ENCODE measurements around the gene CTSK. TPM values are rescaled to one million over a fixed set of nuclear protein-coding genes. Genes with fewer than 3 reads are reported as not detected.
"Not testable (repeated sequence)": the region's sequence is repeated elsewhere in the genome, so short reads cannot be mapped to it uniquely, and the experiment has no call there.

CTSK gene
- total RNA-seq, 1 experiment from 2014 or later, result 3.5 TPM

GRCh38 chr1:150833961-150834360 is 25.9 kb upstream of the CTSK start:
- DNase-seq (ENCODE audit: low read depth, low spot score); H2AFZ ChIP-seq (ENCODE audit: low read depth, low read length, poor library complexity, severe bottlenecking); BruUV-seq (replicated peaks); RAD21 ChIA-PET (ENCODE audit: low non-redundant PET in 1 of 2, low total read pairs in 2 of 2, uncharacterized antibody in 2 of 2, unreplicated experiment in 2 of 2); H3K4me1 ChIP-seq (ENCODE audit: control insufficient read depth in 1 of 2, insufficient read depth in 2 of 2, low read length in 2 of 2); H4K20me1 ChIP-seq (ENCODE audit: insufficient read depth); H3K9ac ChIP-seq (ENCODE audit: low read length); CTCF ChIA-PET; ATAC-seq; H3K79me2 ChIP-seq (ENCODE audit: insufficient read depth, low read length); H3K4me3 ChIP-seq (replicated peaks in 1 of 2; ENCODE audit: low read depth in 1 of 2, low read length in 2 of 2); H3K27me3 ChIP-seq (ENCODE audit: insufficient read depth, low read length); intact Hi-C loops (cut with micrococcal nuclease); H3K9me2 ChIP-seq (ENCODE audit: insufficient read depth); H3K27ac ChIP-seq (ENCODE audit: low read depth, low read length); H3K4me2 ChIP-seq (ENCODE audit: low read length); POLR2A ChIA-PET; H3K9me3 ChIP-seq (ENCODE audit: control insufficient read depth in 1 of 2, insufficient read depth in 1 of 2, low read depth in 1 of 2, low read length in 2 of 2): not testable (repeated sequence)
- H3K36me3 ChIP-seq (ENCODE audit: control insufficient read depth in 1 of 2, insufficient read depth in 2 of 2, low read length in 2 of 2), result peaks cover 10 to 22% of the 10 kb centered on the region in 2 experiments; a peak in 3 of 4 replicates

- Histone ChIP-seq H3K4me3 (replicated peaks in 1 of 2; ENCODE audit: low read depth in 1 of 2, low read length in 2 of 2) (no peak overlapping the region), H3K4me1 (ENCODE audit: control insufficient read depth in 1 of 2, insufficient read depth in 2 of 2, low read length in 2 of 2) (no peaks in the 10 kb centered on the region), H3K9me2 (ENCODE audit: insufficient read depth) (no peaks in the 10 kb centered on the region), H2AFZ (ENCODE audit: low read depth, low read length, poor library complexity, severe bottlenecking) (no peak overlapping the region), H4K20me1 (ENCODE audit: insufficient read depth) (no peaks in the 10 kb centered on the region), H3K9ac (ENCODE audit: low read length) (no peak overlapping the region), H3K27me3 (ENCODE audit: insufficient read depth, low read length) (no peaks in the 10 kb centered on the region), H3K9me3 (ENCODE audit: control insufficient read depth in 1 of 2, insufficient read depth in 1 of 2, low read depth in 1 of 2, low read length in 2 of 2) (no peaks in the 10 kb centered on the region), H3K36me3 (ENCODE audit: control insufficient read depth in 1 of 2, insufficient read depth in 2 of 2, low read length in 2 of 2) (peaks cover 15 to 30% of the 10 kb centered on the region in 2 experiments; a peak in 3 of 4 replicates), H3K79me2 (ENCODE audit: insufficient read depth, low read length) (no peaks in the 10 kb centered on the region), H3K4me2 (ENCODE audit: low read length) (no peak overlapping the region), H3K27ac (ENCODE audit: low read depth, low read length) (no peak overlapping the region)
- ChIA-PET RAD21 (ENCODE audit: low non-redundant PET in 1 of 2, low total read pairs in 2 of 2, uncharacterized antibody in 2 of 2, unreplicated experiment in 2 of 2) (no interaction called here), POLR2A (interaction anchor here (0.6 kb wide), 1 partner anchor 12 kb away, joined by 3 read pairs; no protein-coding TSS in a partner anchor), CTCF (no interaction called here)
- ATAC-seq (no peak), DNase-seq (ENCODE audit: low read depth, low spot score) (no peak)
- intact Hi-C loops (cut with micrococcal nuclease), result no loop called here
- no TSS peak for BruUV-seq (replicated peaks)
- no peak for TF ChIP-seq EZH2phosphoT487 (IDR thresholded peaks at IDR 0.05; ENCODE audit: borderline replicate concordance)
- no peak for TF ChIP-seq POLR2AphosphoS5 (IDR thresholded peaks at IDR 0.05; ENCODE audit: low read depth, low read length)
- TF ChIP-seq SP1 (IDR thresholded peaks at IDR 0.05; ENCODE audit: low read depth), result no peak
- TF ChIP-seq, protein P1, sequence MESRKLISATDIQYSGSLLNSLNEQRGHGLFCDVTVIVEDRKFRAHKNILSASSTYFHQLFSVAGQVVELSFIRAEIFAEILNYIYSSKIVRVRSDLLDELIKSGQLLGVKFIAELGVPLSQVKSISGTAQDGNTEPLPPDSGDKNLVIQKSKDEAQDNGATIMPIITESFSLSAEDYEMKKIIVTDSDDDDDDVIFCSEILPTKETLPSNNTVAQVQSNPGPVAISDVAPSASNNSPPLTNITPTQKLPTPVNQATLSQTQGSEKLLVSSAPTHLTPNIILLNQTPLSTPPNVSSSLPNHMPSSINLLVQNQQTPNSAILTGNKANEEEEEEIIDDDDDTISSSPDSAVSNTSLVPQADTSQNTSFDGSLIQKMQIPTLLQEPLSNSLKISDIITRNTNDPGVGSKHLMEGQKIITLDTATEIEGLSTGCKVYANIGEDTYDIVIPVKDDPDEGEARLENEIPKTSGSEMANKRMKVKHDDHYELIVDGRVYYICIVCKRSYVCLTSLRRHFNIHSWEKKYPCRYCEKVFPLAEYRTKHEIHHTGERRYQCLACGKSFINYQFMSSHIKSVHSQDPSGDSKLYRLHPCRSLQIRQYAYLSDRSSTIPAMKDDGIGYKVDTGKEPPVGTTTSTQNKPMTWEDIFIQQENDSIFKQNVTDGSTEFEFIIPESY (IDR thresholded peaks at IDR 0.05; ENCODE audit: extremely low read depth, insufficient replicate concordance, low read length), result no peak
- no peak for TF ChIP-seq ATF3 (IDR thresholded peaks at IDR 0.05)
- TF ChIP-seq YY1 (IDR thresholded peaks at IDR 0.05; ENCODE audit: extremely low read depth, insufficient replicate concordance, low read depth, low read length), result no peak
- no peak for TF ChIP-seq TCF7L2 (IDR thresholded peaks at IDR 0.05; ENCODE audit: borderline replicate concordance, extremely low read depth, insufficient read depth, insufficient read length)
- TF ChIP-seq ZFX (IDR thresholded peaks at IDR 0.05), result no peak
- TF ChIP-seq, protein P2, sequence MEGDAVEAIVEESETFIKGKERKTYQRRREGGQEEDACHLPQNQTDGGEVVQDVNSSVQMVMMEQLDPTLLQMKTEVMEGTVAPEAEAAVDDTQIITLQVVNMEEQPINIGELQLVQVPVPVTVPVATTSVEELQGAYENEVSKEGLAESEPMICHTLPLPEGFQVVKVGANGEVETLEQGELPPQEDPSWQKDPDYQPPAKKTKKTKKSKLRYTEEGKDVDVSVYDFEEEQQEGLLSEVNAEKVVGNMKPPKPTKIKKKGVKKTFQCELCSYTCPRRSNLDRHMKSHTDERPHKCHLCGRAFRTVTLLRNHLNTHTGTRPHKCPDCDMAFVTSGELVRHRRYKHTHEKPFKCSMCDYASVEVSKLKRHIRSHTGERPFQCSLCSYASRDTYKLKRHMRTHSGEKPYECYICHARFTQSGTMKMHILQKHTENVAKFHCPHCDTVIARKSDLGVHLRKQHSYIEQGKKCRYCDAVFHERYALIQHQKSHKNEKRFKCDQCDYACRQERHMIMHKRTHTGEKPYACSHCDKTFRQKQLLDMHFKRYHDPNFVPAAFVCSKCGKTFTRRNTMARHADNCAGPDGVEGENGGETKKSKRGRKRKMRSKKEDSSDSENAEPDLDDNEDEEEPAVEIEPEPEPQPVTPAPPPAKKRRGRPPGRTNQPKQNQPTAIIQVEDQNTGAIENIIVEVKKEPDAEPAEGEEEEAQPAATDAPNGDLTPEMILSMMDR (IDR thresholded peaks at IDR 0.05 in 2 of 3, conservative IDR thresholded peaks at IDR 0.05 in 1 of 3; ENCODE audit: borderline replicate concordance in 1 of 3, insufficient read depth in 1 of 3, low read depth in 2 of 3, low read length in 2 of 3), result no peak
- no peak for TF ChIP-seq ELF1 (IDR thresholded peaks at IDR 0.05; ENCODE audit: borderline replicate concordance, low read depth)
- no peak for TF ChIP-seq SIN3A (IDR thresholded peaks at IDR 0.05; ENCODE audit: low read depth)
- TF ChIP-seq CBX3 (IDR thresholded peaks at IDR 0.05; ENCODE audit: low read depth), result no peak
- TF ChIP-seq CEBPB (IDR thresholded peaks at IDR 0.05; ENCODE audit: low read depth), result no peak
- TF ChIP-seq RAD21 (IDR thresholded peaks at IDR 0.05; ENCODE audit: low read depth), result no peak
- TF ChIP-seq SRF (IDR thresholded peaks at IDR 0.05; ENCODE audit: low read depth), result no peak
- no peak for TF ChIP-seq EGR1 (IDR thresholded peaks at IDR 0.05; ENCODE audit: low read depth)
- no peak for TF ChIP-seq POLR2A (IDR thresholded peaks at IDR 0.05; ENCODE audit: borderline replicate concordance, extremely low read depth, insufficient read depth, insufficient read length)
- TF ChIP-seq EZH2 (IDR thresholded peaks at IDR 0.05), result no peak
Observed at GRCh38 chr1:150832597-150832996, 24.5 kb upstream of the CTSK start.
